Upper lobe of left lung (tissue), 6 donors: ENCODE data around the gene ITGA5. TPM values are rescaled to one million over a fixed set of nuclear protein-coding genes. Genes with fewer than 3 reads are reported as not detected.

ENCODE experiments used
- ATAC-seq, 2 donors: fragments of 200-7000 bp; cut with Tn5 transposase; one replicate each; pipeline ENCODE4 v1.9.1; 2022; ENCODE audit warnings: mild to moderate bottlenecking in 2 of 2, moderate library complexity in 2 of 2; ENCODE audit not compliant: low FRiP score in 2 of 2
- DNase-seq, 2 donors: peaks; one replicate each; pipeline ENCODE4 v3.0.0-alpha.2; 2019 to 2020
- H3K27ac ChIP-seq, 4 donors: fragments of 200-600 bp; sonication (generic); one replicate each; pipeline ENCODE4 v1.5.1; 2016 to 2019
- H3K27me3 ChIP-seq, 4 donors: fragments of 200-600 bp; sonication (generic); one replicate each; pipeline ENCODE4 v1.5.1; 2017 to 2019
- H3K36me3 ChIP-seq, 4 donors: fragments of 200-600 bp; sonication (generic); one replicate each; pipeline ENCODE4 v1.5.1; 2016 to 2019
- H3K4me1 ChIP-seq, 4 donors: fragments of 200-600 bp; sonication (generic); one replicate each; pipeline ENCODE4 v1.5.1; 2018 to 2019
- H3K4me3 ChIP-seq, 4 donors: fragments of 200-600 bp; sonication (generic); one replicate each; pipeline ENCODE4 v1.5.1; 2017 to 2019; ENCODE audit warnings: mild to moderate bottlenecking in 2 of 4, moderate library complexity in 1 of 4
- H3K9me3 ChIP-seq, 4 donors: fragments of 200-600 bp; sonication (generic); one replicate each; pipeline ENCODE4 v1.5.1; 2018 to 2019
- EP300 ChIP-seq, 4 donors: sonication (generic); formaldehyde crosslinking; IDR thresholded peaks; one replicate each; pipeline ENCODE4 v1.5.1; 2017; ENCODE audit warnings: antibody characterized with exemption in 4 of 4, control low read depth in 2 of 4
- POLR2A ChIP-seq, 4 donors: fragments of 450-650 bp; IDR thresholded peaks; one replicate each; pipeline ENCODE4 v1.5.1; 2016 to 2017; ENCODE audit warnings: antibody characterized with exemption in 4 of 4, mild to moderate bottlenecking in 2 of 4
- POLR2AphosphoS5 ChIP-seq, 2 donors: sonication (generic); formaldehyde crosslinking; IDR thresholded peaks; one replicate each; pipeline ENCODE4 v1.5.1; 2017; ENCODE audit warnings: antibody characterized with exemption in 2 of 2
- WGBS, 2 donors: methylation state at CpG; one replicate each; pipeline ENCODE4 v1.1.5; 2017 to 2018; 5-methylcytosine and 5-hydroxymethylcytosine counted together
- total RNA-seq, 6 donors: library from RNA; depleted of rRNA in 4 of 6; stranded (reverse); fragments of >200 nt in 4 of 6; gene quantifications; one replicate each; pipeline versions ENCODE4 v1.1.0 to v1.2.1, GENCODE V29; 2016 to 2021
- TF ChIP-seq, protein P1 (sequence below), 6 experiments: fragments of 450-650 bp in 4 of 6; fragments of 200-600 bp in 2 of 6; sonication (generic) in 2 of 6; IDR thresholded peaks; one replicate each; pipeline ENCODE4 v1.5.1; 2016 to 2019; ENCODE audit warnings: antibody characterized with exemption in 6 of 6
- donor health status: DM: no; HTN: no; CAD: no; lungs with moderate emphysema.
- donor health status: DM: no; HTN: yes; CAD: no; lungs with severe emphysema.

Gene ITGA5
- total RNA-seq, 6 donors from 2014 or later, result 48.3 to 146 (median 92.6) TPM

DNA sequence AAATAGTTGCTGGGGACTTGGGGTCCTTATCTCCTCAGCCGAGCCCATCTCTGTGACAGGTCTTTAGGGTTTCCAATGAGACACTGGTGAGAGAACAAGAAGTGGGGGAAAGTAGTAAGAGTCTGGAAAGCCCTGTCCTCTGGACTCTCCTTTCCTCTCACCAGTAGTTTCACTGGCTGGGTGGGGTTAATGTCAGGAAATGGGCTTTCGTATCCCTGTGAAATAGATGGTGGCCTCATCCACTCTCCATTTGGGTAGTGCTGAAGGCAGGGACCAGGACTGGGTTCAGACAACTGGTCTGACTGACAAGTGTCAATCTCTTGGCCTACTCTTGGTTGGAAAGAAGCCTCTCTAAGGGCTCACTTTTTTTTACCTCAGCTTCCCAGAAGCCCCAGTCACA lies 42.1 kb downstream of the ITGA5 start:
- Histone ChIP-seq H3K36me3 (peaks cover 0 to 9% (median 0%) of the 10 kb centered on the region in 4 donors), H3K9me3 (no peaks in the 10 kb centered on the region), H3K4me1 (peaks cover 9 to 37% (median 25%) of the 10 kb centered on the region in 4 donors), H3K27ac (no peak overlapping the region), H3K4me3 (no peak overlapping the region), H3K27me3 (no peaks in the 10 kb centered on the region)
- TF ChIP-seq, protein P1, sequence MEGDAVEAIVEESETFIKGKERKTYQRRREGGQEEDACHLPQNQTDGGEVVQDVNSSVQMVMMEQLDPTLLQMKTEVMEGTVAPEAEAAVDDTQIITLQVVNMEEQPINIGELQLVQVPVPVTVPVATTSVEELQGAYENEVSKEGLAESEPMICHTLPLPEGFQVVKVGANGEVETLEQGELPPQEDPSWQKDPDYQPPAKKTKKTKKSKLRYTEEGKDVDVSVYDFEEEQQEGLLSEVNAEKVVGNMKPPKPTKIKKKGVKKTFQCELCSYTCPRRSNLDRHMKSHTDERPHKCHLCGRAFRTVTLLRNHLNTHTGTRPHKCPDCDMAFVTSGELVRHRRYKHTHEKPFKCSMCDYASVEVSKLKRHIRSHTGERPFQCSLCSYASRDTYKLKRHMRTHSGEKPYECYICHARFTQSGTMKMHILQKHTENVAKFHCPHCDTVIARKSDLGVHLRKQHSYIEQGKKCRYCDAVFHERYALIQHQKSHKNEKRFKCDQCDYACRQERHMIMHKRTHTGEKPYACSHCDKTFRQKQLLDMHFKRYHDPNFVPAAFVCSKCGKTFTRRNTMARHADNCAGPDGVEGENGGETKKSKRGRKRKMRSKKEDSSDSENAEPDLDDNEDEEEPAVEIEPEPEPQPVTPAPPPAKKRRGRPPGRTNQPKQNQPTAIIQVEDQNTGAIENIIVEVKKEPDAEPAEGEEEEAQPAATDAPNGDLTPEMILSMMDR (IDR thresholded peaks at IDR 0.05), result no peak
- TF ChIP-seq POLR2A (IDR thresholded peaks at IDR 0.05) (no peak), EP300 (IDR thresholded peaks at IDR 0.05) (no peak), POLR2AphosphoS5 (IDR thresholded peaks at IDR 0.05) (no peak)
- no peak for DNase-seq
- ATAC-seq, result no peak
- 60 to 86% methylated on average over 2 of the region's 2 CpGs for WGBS, 2 donors

DNA sequence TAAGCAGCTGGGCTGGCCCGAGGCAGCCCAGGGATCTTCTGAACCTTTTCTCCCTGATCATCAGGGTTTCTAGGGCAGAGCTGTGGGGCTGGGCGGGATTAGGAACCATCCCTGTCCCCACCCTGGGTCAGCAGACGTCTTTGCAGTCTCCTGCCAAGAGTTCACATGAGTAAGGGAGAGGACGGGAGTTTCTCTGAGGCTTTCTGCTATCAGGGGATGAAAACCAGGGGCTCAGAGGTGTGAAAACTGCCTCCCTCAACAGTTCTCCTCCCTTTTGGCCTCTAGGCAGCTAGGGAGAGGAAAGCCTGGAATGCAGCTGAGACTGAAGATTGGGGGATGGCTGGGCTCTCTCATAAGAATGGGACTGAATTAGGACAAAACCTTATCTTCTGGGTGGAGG lies 42.5 kb downstream of the ITGA5 start:
- ATAC-seq, result peak in 1 of 2 donors; percentile 23
- whole genome bisulfite sequencing, 2 donors, result 73 to 79% methylated on average over 4 of the region's 4 CpGs
- Histone ChIP-seq H3K4me1 (peaks cover 13 to 41% (median 29%) of the 10 kb centered on the region in 4 donors), H3K9me3 (no peaks in the 10 kb centered on the region), H3K27me3 (no peaks in the 10 kb centered on the region), H3K4me3 (no peak overlapping the region), H3K36me3 (peaks cover 0 to 9% (median 0%) of the 10 kb centered on the region in 4 donors), H3K27ac (peak overlapping the region in 1 of 4 donors; percentile 35)
- TF ChIP-seq POLR2AphosphoS5 (IDR thresholded peaks at IDR 0.05), result no peak
- no peak for TF ChIP-seq POLR2A (IDR thresholded peaks at IDR 0.05)
- TF ChIP-seq EP300 (IDR thresholded peaks at IDR 0.05), result no peak
- TF ChIP-seq, protein P1 (IDR thresholded peaks at IDR 0.05), result no peak
- no peak for DNase-seq

DNA sequence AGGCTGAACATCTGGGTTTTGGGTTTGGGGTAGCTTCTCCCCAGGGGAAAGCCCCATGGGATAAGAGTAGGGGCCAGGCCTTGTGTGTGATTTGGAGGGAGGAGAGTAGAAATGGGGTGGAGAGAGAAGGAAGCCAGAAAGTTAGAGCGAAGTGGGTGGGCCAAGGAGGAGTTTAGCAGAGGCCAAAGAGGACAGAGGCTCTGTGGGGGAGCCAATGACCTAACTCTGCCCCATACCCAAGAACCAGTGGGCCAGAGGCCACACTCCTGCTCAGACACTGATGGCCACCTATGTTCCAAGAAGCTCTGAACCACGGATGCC lies 43.8 kb downstream of the ITGA5 start:
- Histone ChIP-seq H3K27me3 (no peaks in the 10 kb centered on the region), H3K9me3 (no peaks in the 10 kb centered on the region), H3K4me1 (peaks cover 24 to 54% (median 42%) of the 10 kb centered on the region in 4 donors), H3K4me3 (no peak overlapping the region), H3K27ac (peak overlapping the region in 1 of 4 donors; percentile 56), H3K36me3 (peaks cover 0 to 13% (median 0%) of the 10 kb centered on the region in 4 donors)
- ATAC-seq, result no peak
- WGBS, 2 donors, result 68 to 92% methylated on average over 2 of the region's 2 CpGs
- DNase-seq, result no peak
- TF ChIP-seq POLR2A (IDR thresholded peaks at IDR 0.05) (no peak), POLR2AphosphoS5 (IDR thresholded peaks at IDR 0.05) (no peak), EP300 (IDR thresholded peaks at IDR 0.05) (no peak)
- TF ChIP-seq, protein P1 (IDR thresholded peaks at IDR 0.05), result no peak

DNA sequence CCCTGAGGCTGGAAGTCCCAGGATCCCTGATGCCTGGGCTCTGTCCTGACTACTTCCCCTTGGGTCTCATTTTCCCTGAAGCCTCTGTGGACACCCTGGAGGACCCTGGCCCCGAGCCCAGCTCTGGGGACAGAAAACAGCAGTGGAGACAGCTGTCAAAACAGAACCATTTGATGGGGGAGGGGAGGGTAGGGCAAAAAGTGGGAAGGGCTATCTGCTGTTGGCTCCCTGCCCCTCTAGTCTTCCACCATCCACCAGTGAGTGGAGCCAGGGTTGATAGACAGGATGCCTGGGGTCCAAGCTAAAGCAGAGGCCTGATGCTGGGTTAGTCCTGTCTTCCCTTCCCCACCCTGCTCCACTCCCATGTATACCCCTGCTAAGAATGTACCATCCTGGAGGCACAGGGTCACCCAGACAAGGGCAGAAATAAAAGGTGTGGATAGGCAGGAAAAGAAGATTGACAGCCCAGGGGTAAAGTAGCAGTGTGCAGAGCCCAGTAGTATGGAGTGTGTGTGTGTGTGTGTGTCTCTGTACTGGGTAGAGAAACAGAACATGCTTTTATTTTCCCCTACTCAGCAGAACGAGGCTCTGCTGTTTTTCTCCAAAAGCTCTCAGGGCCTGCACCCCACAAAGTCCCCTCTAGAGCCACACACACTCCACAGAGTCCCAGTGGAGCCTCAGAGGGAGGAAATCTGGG lies 44.4 kb downstream of the ITGA5 start:
- Histone ChIP-seq H3K9me3 (no peaks in the 10 kb centered on the region), H3K36me3 (peaks cover 0 to 13% (median 0%) of the 10 kb centered on the region in 4 donors), H3K4me1 (peaks cover 29 to 57% (median 46%) of the 10 kb centered on the region in 4 donors), H3K27me3 (no peaks in the 10 kb centered on the region), H3K4me3 (no peak overlapping the region), H3K27ac (peak overlapping the region in 3 of 4 donors; percentile 13 to 56 (median 38))
- TF ChIP-seq, protein P1 (IDR thresholded peaks at IDR 0.05), result no peak
- TF ChIP-seq POLR2A (IDR thresholded peaks at IDR 0.05) (no peak), EP300 (IDR thresholded peaks at IDR 0.05) (no peak), POLR2AphosphoS5 (IDR thresholded peaks at IDR 0.05) (no peak)
- no peak for ATAC-seq
- DNase-seq, result no peak
- WGBS, 2 donors, result 61 to 81% methylated on average over 2 of the region's 2 CpGs
